SK-N-SH (cell line): Measurements from ENCODE around the gene POU2AF1. TPM values are rescaled to one million over a fixed set of nuclear protein-coding genes. Genes with fewer than 3 reads are reported as not detected.
"Not testable (repeated sequence)": the region's sequence is repeated elsewhere in the genome, so short reads cannot be mapped to it uniquely, and the experiment has no call there.

Source experiments
- CTCF ChIA-PET: fragments of 300-600, 350-600 bp; formaldehyde crosslinking; extraction: SDS; loops from one replicate; lab custom pipeline; 2021; lab: Yijun Ruan, JAX
- POLR2A ChIA-PET: fragments of 350-600 bp; sonication (Branson Sonifier 250); formaldehyde crosslinking; extraction: SDS; loops from one replicate; lab custom pipeline; 2020; ENCODE audit warnings: antibody characterized with exemption, inconsistent platforms; lab: Yijun Ruan, JAX
- DNase-seq: peaks from one replicate; pipeline ENCODE4 v3.0.0; 2012
- H2AFZ ChIP-seq: fragments of 200-600 bp; sonication (generic); 2 replicates; pipeline ENCODE4 v1.8.1; 2016; ENCODE audit warnings: antibody characterized with exemption, mild to moderate bottlenecking, low read depth
- H3F3A ChIP-seq: fragments of 200-600 bp; sonication (generic); replicated peaks from 2 replicates; pipeline ENCODE3; 2016; ENCODE audit warnings: antibody characterized with exemption, mild to moderate bottlenecking; ENCODE audit not compliant: insufficient read depth
- H3K27ac ChIP-seq, 2 experiments: fragments of 200-500 bp in 1 of 2; fragments of 200-600 bp in 1 of 2; sonication (Bioruptor generic) in 1 of 2; sonication (generic), shearing (Covaris generic) in 1 of 2; 2 replicates each; pipeline versions ENCODE4 v1.5.1 to v1.6.1; 2014 to 2016; ENCODE audit warnings: low read depth in 2 of 2, inconsistent platforms in 1 of 2, low read length in 1 of 2, mild to moderate bottlenecking in 1 of 2, mixed read lengths in 1 of 2
- H3K27me3 ChIP-seq: fragments of 200-600 bp; sonication (generic), shearing (Covaris generic); 2 replicates; pipeline ENCODE4 v1.6.1; 2016; ENCODE audit warnings: mixed run types; ENCODE audit not compliant: insufficient read depth
- H3K36me3 ChIP-seq, 2 experiments: fragments of 200-500 bp in 1 of 2; fragments of 200-600 bp in 1 of 2; sonication (Bioruptor generic) in 1 of 2; sonication (generic) in 1 of 2; replicated peaks in 1 of 2; 2 replicates each; pipeline versions ENCODE3 to v1.5.1; 2014 to 2016; ENCODE audit warnings: low read length in 1 of 2, mild to moderate bottlenecking in 1 of 2; ENCODE audit not compliant: insufficient read depth in 2 of 2, control insufficient read depth in 1 of 2
- H3K4me1 ChIP-seq, 2 experiments: fragments of 200-500 bp in 1 of 2; fragments of 200-600 bp in 1 of 2; sonication (Bioruptor generic) in 1 of 2; sonication (generic), shearing (Covaris generic) in 1 of 2; 2 replicates each; pipeline versions ENCODE4 v1.5.1 to v1.6.1; 2014 to 2016; ENCODE audit warnings: low read depth in 1 of 2, low read length in 1 of 2, mixed run types in 1 of 2; ENCODE audit not compliant: insufficient read depth in 2 of 2, control insufficient read depth in 1 of 2
- H3K4me2 ChIP-seq: fragments of 200-600 bp; sonication (generic), shearing (Covaris generic); 2 replicates; pipeline ENCODE4 v1.6.1; 2017; ENCODE audit warnings: mixed run types
- H3K4me3 ChIP-seq, 2 experiments: fragments of 200-500 bp in 1 of 2; fragments of 200-600 bp in 1 of 2; sonication (Bioruptor generic) in 1 of 2; sonication (generic), shearing (Covaris generic) in 1 of 2; 2 replicates each; pipeline versions ENCODE4 v1.5.1 to v1.8.1; 2014 to 2016; ENCODE audit warnings: low read depth in 2 of 2, inconsistent platforms in 1 of 2, low read length in 1 of 2, mild to moderate bottlenecking in 1 of 2, mixed read lengths in 1 of 2, moderate library complexity in 1 of 2
- H3K79me2 ChIP-seq: fragments of 200-600 bp; sonication (generic); 2 replicates; pipeline ENCODE4 v1.8.1; 2017; ENCODE audit warnings: mild to moderate bottlenecking; ENCODE audit not compliant: insufficient read depth
- H3K9ac ChIP-seq: fragments of 200-600 bp; sonication (generic); 2 replicates; pipeline ENCODE4 v1.6.1; 2017; ENCODE audit warnings: mixed run types
- H3K9me2 ChIP-seq: fragments of 200-600 bp; sonication (generic); 2 replicates; pipeline ENCODE4 v1.6.1; 2017; ENCODE audit warnings: mixed run types
- H3K9me3 ChIP-seq: fragments of 200-600 bp; sonication (generic); 2 replicates; pipeline ENCODE4 v1.6.1; 2017; ENCODE audit warnings: mixed run types, mild to moderate bottlenecking, moderate library complexity
- H4K20me1 ChIP-seq: fragments of 200-600 bp; sonication (generic); 2 replicates; pipeline ENCODE4 v1.6.1; 2017; ENCODE audit warnings: mild to moderate bottlenecking, mixed run types; ENCODE audit not compliant: insufficient read depth
- CHD2 ChIP-seq: fragments of 150-350 bp; IDR thresholded peaks from 2 replicates; pipeline ENCODE4 v1.6.1; 2018; ENCODE audit warnings: low read length; ENCODE audit not compliant: partially characterized antibody
- CTCF ChIP-seq: fragments of 200-600 bp; sonication (generic); IDR thresholded peaks from 2 replicates; pipeline ENCODE4 v1.6.1; 2017; ENCODE audit warnings: antibody characterized with exemption, mild to moderate bottlenecking, moderate library complexity
- MEF2A ChIP-seq: IDR thresholded peaks from 2 replicates; pipeline ENCODE4 v1.4.0; 2012; ENCODE audit warnings: low read depth, borderline replicate concordance
- TCF12 ChIP-seq: IDR thresholded peaks from 2 replicates; pipeline ENCODE4 v1.4.0; 2012
- WGBS: methylation state at CpG from one replicate; pipeline ENCODE4 v1.1.6; 2017; ENCODE audit warnings: low lambda C conversion rate; 5-methylcytosine and 5-hydroxymethylcytosine counted together
- polyA plus RNA-seq, 3 experiments: library from polyadenylated mRNA; depleted of rRNA; stranded (reverse); fragments of >200 nt; gene quantifications; 2 replicates each; pipeline ENCODE4 v1.2.3, GENCODE V29; 2012

POU2AF1 gene
- polyA plus RNA-seq, 1 of the 3 experiments (the other 2 are of a cell fraction) = 0.07 TPM

GRCh38 chr11:111401957-111402356, 22.9 kb upstream of the POU2AF1 start:
- H4K20me1 ChIP-seq, H3K9me3 ChIP-seq, DNase-seq, H3K9me2 ChIP-seq, CTCF ChIA-PET, H3K4me1 ChIP-seq, H3K36me3 ChIP-seq, H3K4me3 ChIP-seq, H3K27ac ChIP-seq, POLR2A ChIA-PET, H3K9ac ChIP-seq, H2AFZ ChIP-seq, H3F3A ChIP-seq, H3K79me2 ChIP-seq, H3K27me3 ChIP-seq, H3K4me2 ChIP-seq: not testable (repeated sequence)
- WGBS = 22% methylated on average over 3 of the region's 3 CpGs

GRCh38 chr11:111400595-111400994, 21.5 kb upstream of the POU2AF1 start:
- Histone ChIP-seq H3F3A (no peaks in the 10 kb centered on the region), H3K4me3 (no peak overlapping the region), H3K9me2 (no peaks in the 10 kb centered on the region), H3K9ac (no peak overlapping the region), H3K36me3 (no peaks in the 10 kb centered on the region), H3K4me1 (no peaks in the 10 kb centered on the region), H3K27ac (no peak overlapping the region), H2AFZ (no peak overlapping the region), H3K4me2 (no peak overlapping the region), H3K79me2 (no peaks in the 10 kb centered on the region), H3K27me3 (no peaks in the 10 kb centered on the region; the same call in 1 of the 2 replicates), H4K20me1 (no peaks in the 10 kb centered on the region), H3K9me3 (no peaks in the 10 kb centered on the region)
- no peak for DNase-seq
- CTCF ChIA-PET = no interaction called here
- POLR2A ChIA-PET = no interaction called here
- no peak for TF ChIP-seq TCF12

GRCh38 chr11:111399187-111400031, 20.3 kb upstream of the POU2AF1 start:
- Histone ChIP-seq H4K20me1 (no peaks in the 10 kb centered on the region), H2AFZ (no peak overlapping the region)
- no peak for TF ChIP-seq TCF12
- TF ChIP-seq, all 33 proteins: peak for 0
- no peaks in the 10 kb centered on the region for H3F3A ChIP-seq
- no peaks in the 10 kb centered on the region for H3K36me3 ChIP-seq
- H3K4me3 ChIP-seq = no peak overlapping the region
- H3K4me2 ChIP-seq = no peak overlapping the region
- no peak overlapping the region for H3K9ac ChIP-seq
- H3K9me3 ChIP-seq = no peaks in the 10 kb centered on the region
- ChIA-PET CTCF (interaction anchor here (1.2 to 1.3 kb wide), 2 partner anchors 22 to 24 kb away, joined by 3 to 5 read pairs; no protein-coding TSS in a partner anchor), POLR2A (no interaction called here)
- no peaks in the 10 kb centered on the region for H3K79me2 ChIP-seq
- WGBS = 61% methylated on average over 7 of the region's 7 CpGs
- no peaks in the 10 kb centered on the region; the same call in 1 of the 2 replicates for H3K27me3 ChIP-seq
- no peak overlapping the region for H3K27ac ChIP-seq
- no peak for DNase-seq
- no peaks in the 10 kb centered on the region for H3K4me1 ChIP-seq
- no peaks in the 10 kb centered on the region for H3K9me2 ChIP-seq

GRCh38 chr11:111397034-111397433, 18.0 kb upstream of the POU2AF1 start:
- Histone ChIP-seq H3K9me2 (no peaks in the 10 kb centered on the region), H3K27me3 (no peaks in the 10 kb centered on the region; the same call in 1 of the 2 replicates), H3K27ac (no peak overlapping the region), H3K36me3 (no peaks in the 10 kb centered on the region), H3K79me2 (no peaks in the 10 kb centered on the region), H3K9me3 (no peaks in the 10 kb centered on the region), H3K4me3 (no peak overlapping the region)
- DNase-seq = no peak
- POLR2A ChIA-PET = interaction anchor here (0.6 kb wide), 1 partner anchor 31 kb away, joined by 3 read pairs; no protein-coding TSS in a partner anchor
- CTCF ChIA-PET = interaction anchor here (1.2 to 1.8 kb wide), 3 partner anchors 15 to 40 kb away, joined by 3 to 7 read pairs (median 5); no protein-coding TSS in a partner anchor
- TF ChIP-seq CHD2 (no peak), CTCF (no peak), MEF2A (no peak)
- TF ChIP-seq, all 33 proteins: peak for 0
- Histone ChIP-seq H3K4me2 (no peak overlapping the region), H3K4me1 (no peaks in the 10 kb centered on the region), H4K20me1 (no peaks in the 10 kb centered on the region), H3F3A (no peaks in the 10 kb centered on the region), H3K9ac (no peak overlapping the region), H2AFZ (no peak overlapping the region)
- WGBS = 28% methylated on average over 2 of the region's 2 CpGs
